ENCODE measurements around the gene CD36.
A peak's percentile ranks its signal among the peaks of the same experiment; 100 is the strongest.

Gene CD36

GRCh38 chr7:80629023-80629422 lies 9.4 kb upstream of the CD36 start:
- no peak for DNase-seq (ENCODE audit: low spot score)

DNA sequence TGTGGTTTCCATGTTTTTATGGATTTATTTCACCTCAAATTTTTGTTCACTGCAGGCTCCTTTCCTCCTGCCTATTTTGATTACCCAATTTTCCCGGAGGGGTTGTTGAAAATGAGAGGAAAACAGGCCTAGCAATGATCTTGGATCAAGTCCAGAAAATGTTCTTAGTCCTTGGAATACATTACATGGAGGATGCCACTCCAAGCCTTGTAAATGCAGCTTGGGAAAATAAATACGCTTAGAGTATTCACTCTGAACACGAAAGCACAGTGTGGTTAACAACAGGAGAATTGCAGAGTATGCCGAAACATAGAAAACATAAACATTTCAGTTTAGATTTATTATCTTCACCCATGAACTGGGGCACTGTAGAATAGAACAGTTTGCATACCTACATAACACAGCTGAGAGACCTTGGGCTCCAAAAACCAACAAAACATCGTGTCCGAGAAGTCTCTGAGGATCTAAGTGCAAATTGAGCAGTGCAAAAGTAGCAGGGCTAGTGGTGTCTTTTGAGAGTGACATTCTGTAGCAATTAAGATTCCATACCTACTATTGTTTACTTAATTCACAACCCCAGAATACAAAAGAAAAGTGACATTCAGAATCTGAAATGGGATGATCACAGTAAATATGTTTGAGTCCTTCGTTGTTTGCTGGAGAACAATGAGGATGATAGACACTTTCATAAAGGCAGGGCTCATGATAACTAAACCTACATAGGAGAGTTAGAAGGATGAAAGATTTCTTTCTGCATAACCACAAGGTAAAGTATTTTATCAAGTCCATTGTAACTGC lies 7.6 kb upstream of the CD36 start:
- no peak for DNase-seq (ENCODE audit: low spot score)

DNA sequence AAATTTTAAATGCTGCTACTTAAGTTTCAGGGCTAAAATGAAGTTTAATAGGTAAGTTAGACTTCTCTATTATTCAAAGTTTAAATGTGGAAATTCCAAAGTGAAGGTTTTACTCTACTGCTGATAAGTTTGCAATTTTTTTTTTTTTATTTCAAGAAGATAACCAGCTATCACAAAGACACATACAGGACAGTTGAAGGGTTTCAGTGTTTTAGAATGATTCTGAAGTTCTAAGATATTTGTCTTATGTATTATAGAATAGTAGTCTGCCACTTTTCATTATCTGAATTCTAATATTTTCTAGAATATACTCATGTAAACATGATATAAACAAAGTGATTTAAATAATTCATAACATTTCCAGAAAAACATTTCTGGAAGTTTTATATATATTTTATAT lies 7.0 kb upstream of the CD36 start:
- peak; percentile 45 for DNase-seq (ENCODE audit: low spot score)

DNA sequence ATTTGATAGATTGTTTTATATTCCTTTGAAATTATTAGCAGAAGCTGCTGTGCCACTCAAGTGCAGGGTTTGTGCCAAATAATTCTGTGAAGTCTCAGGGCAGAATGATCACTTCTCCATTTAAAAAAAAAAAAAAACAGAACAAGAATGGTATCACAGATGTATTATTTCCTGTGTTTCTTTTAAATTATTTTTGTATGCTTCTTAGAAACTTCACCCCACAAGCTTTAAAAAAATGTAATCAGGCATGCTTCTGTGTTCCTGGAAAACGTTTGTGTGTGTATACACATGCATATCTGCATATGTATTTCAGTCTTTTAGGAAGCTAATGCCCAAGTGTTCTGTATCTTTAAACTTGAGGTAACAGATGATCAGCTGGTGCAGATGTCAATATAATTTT lies 6.3 kb upstream of the CD36 start:
- DNase-seq (ENCODE audit: low spot score): peak; percentile 62

GRCh38 chr7:80632819-80633218 lies 5.6 kb upstream of the CD36 start:
- no peak for DNase-seq (ENCODE audit: low spot score)

- DNase-seq (ENCODE audit: low spot score): no peak
Measured at GRCh38 chr7:80634505-80634904, 3.9 kb upstream of the CD36 start.

- no peak for DNase-seq (ENCODE audit: low spot score)
Measured at GRCh38 chr7:80635533-80635932, 2.9 kb upstream of the CD36 start.

GRCh38 chr7:80635998-80636397 lies 2.4 kb upstream of the CD36 start:
- DNase-seq (ENCODE audit: low spot score): no peak

DNA sequence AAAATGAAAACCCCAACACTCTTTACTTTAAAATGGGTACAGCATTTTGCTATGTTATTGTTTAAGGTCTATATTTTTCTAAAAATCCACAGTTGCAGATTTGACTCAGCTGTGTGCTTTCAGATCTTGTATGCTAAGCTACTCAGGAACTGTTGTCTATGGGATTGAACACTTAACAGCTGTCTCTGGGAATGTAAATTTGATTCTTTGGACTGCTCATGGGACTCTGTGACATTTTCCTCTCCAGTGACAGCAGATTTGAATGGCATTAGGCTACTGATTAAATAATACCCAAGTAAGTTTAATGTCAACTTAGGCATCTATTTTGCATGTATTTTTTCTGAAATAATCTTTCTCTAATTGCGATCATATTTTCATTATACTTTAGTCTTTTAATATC lies 1.7 kb upstream of the CD36 start:
- DNase-seq (ENCODE audit: low spot score): no peak

GRCh38 chr7:80637454-80637853 lies 988 bp upstream of the CD36 start:
- no peak for DNase-seq (ENCODE audit: low spot score)

- no peak for DNase-seq (ENCODE audit: low spot score)
Measured at GRCh38 chr7:80639011-80639410, 569 bp downstream of the CD36 start.

GRCh38 chr7:80640846-80641245 lies 2.4 kb downstream of the CD36 start:
- DNase-seq (ENCODE audit: low spot score): peak; percentile 24

DNA sequence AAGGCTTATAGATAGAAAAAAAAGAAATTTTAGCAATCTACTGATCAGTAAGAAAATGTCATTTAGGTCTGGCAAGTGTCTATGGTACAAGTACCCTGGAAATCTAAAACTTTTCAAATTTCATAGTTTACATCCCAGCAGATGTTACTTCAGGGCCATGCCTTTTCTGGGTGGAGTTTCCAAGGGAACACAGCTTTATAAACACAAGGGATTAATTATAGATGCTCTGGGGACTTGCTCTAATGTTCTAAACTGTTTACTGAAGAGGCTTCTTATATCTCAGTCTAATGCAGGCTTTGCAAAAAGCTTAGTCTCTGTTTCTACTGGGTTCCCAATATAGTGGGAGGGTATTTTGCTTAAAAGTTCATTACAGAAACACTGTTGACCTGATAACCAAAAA lies 3.1 kb downstream of the CD36 start:
- DNase-seq (ENCODE audit: low spot score): no peak

DNA sequence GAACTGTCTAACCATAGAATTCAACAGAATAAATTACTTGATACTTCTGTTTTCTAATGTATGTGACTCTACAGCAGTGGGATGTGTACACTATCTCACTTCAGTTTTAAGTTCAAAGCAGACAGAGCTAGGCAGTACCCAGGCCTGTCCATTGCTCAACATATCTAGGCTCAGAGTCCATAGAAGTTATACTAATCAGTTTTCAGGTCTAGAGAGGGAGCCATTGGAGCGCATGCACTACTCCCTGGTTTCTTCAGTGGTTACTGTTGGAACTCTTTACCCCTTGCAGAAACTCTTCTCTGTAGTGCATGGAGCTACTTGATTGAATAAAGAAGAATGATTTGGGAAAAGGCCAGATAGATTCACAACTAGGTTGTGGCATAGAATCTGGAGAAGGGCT lies 4.4 kb downstream of the CD36 start:
- peak; percentile 34 for DNase-seq (ENCODE audit: low spot score)

DNA sequence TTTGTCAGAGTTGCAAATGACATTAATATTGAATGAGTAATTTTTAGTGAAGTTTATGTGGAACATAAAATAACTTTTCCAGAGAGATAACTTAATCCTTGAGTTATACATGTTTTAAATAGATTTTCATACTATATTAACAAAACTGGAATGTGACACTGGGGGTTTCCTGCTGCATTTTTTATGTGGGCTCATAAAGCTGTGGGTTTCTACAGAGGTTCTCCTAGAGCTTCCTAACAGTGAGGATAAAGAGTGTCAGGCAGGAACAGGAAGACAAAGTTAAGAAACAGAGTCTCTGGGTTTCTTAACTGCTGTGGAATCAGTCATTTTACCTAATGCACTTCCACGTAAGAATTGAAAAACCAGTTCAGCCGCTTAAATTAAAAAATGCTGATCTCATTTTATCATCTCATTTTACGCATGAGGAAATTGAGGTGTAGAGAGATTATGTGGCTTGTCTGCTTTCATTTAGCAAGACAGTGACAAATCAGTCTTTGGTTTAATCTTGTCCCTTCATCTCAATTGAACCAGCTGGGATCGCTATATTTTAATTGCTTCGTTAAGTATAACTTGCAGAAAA lies 5.0 kb downstream of the CD36 start:
- DNase-seq (ENCODE audit: low spot score): peak; percentile 34

DNA sequence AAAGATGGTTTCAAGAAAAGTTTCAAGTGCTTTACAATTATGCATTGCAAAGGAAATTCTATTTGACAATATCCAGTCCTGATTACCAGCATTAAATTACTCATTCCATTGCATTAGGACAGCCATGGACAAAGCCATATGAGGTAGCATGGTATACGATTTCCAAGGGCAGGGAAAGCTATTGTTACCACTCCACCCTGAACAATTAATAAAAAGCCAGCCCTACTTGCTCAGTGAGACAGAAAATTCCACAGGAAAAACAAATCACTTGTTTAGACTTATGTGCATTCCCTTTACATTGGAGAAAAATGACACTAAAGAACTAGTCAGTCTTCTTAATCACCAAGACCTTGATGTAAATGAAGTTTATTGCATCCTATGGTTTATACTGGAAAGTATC lies 5.6 kb downstream of the CD36 start:
- DNase-seq (ENCODE audit: low spot score): peak; percentile 25

DNA sequence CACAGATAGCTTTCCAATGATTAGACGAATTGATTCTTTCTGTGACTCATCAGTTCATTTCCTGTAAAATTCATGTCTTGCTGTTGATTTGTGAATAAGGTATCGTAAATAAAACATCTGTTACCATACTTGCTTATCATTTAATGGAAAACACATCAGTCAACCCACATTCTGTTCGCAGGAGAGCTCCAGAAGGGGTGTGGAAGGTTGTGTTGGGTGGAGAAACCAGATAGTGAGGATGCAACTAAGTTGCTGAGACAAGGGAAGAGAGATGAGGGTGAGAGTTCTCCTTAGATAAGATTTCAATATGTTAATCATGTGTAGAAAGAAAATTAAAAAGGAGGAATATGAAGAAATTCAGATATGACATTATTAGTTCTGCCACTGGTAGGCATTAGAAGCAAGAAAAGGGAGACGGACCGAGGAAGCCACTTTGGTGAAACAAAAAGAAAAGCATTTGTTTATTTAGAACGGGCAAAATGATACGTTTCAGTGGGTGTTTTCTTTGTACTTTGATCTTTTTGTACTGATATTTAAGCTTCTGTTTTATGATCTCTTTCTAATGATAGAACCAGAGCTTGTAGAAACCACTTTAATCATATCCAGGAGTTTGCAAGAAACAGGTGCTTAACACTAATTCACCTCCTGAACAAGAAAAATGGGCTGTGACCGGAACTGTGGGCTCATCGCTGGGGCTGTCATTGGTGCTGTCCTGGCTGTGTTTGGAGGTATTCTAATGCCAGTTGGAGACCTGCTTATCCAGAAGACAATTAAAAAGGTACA lies 7.8 kb downstream of the CD36 start:
- peak; percentile 95 for DNase-seq (ENCODE audit: low spot score)

DNA sequence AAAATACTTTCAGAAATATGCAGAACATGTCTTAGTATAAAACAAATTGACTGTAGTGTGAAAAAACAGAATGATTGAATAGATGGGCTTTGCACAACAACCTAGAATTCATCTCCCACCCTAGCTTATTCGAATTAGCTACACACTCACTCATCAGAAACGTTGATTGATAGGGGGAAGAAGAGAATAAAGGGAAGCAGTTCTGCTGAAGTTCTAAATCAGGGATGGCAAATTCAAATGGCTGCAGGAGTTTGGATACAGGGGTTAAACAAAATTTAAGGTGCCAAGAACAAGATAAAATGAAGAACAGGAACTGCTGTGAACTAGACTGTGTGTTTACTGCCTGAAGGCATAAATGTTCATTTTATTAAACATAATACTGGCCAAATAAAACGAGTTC lies 9.0 kb downstream of the CD36 start:
- peak; percentile 55 for DNase-seq (ENCODE audit: low spot score)

- DNase-seq (ENCODE audit: low spot score): no peak
Measured at GRCh38 chr7:80648031-80648600, 9.7 kb downstream of the CD36 start.

GRCh38 chr7:80649011-80649410 lies 10.6 kb downstream of the CD36 start:
- peak; percentile 60 for DNase-seq (ENCODE audit: low spot score)

GRCh38 chr7:80650030-80650429 lies 11.6 kb downstream of the CD36 start:
- no peak for DNase-seq (ENCODE audit: low spot score)

GRCh38 chr7:80651471-80651870 lies 13.0 kb downstream of the CD36 start:
- DNase-seq (ENCODE audit: low spot score): no peak

- no peak for DNase-seq (ENCODE audit: low spot score)
Measured at GRCh38 chr7:80653244-80653643, 14.8 kb downstream of the CD36 start.

Data from hematopoietic multipotent progenitor cell treated with erythropoietin and hydrocortisone succinate and interleukin-3 and kit ligand, for 15 days (in vitro differentiated cells).